GM18867 (cell line): ENCODE results near the gene DCLK3.
A peak's percentile ranks its signal among the peaks of the same experiment; 100 is the strongest.

Experiments used
- ATAC-seq: cut with Tn5 transposase; IDR thresholded peaks from one replicate; pipeline ENCODE4 v1.9.1; 2021; ENCODE audit warnings: mild to moderate bottlenecking, moderate library complexity; ENCODE audit not compliant: unreplicated experiment

Gene DCLK3

DNA sequence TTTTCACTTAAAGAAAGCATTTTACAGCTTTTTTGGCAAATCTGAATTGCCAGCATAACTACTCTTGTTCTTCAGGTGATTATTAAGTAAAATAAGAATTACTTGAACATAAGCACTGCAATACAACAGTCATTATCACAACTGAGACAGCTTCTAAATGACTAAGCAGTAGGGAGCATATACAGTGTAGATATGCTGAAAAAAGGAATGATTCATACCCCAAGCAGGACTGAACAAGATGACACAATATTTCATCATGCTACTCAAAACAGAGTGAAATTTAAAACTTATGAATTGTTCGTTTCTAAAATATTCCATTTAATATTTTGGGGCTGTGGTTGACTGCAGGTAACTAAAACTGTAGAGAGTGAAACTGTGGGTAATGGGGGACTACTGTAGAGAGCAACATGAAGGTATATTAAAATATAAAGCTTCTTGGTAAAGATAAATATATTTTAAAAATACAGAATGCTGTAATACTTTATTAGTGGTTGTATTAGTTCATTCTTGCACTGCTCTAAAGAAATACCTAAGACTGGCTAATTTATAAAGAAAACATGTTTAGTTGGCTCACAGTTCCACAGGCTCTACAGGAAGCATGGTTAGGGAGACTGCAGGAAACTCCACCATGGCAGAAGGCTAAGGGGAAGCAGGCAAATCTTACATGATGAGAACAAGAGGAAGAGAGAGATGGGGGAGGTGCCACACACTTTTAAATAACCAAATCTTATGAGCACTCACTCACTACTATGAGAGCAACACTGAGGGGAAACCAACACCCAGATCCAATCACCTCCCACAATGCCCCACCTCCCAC lies 84.8 kb downstream of the DCLK3 start:
- ATAC-seq = peak; percentile 53

DNA sequence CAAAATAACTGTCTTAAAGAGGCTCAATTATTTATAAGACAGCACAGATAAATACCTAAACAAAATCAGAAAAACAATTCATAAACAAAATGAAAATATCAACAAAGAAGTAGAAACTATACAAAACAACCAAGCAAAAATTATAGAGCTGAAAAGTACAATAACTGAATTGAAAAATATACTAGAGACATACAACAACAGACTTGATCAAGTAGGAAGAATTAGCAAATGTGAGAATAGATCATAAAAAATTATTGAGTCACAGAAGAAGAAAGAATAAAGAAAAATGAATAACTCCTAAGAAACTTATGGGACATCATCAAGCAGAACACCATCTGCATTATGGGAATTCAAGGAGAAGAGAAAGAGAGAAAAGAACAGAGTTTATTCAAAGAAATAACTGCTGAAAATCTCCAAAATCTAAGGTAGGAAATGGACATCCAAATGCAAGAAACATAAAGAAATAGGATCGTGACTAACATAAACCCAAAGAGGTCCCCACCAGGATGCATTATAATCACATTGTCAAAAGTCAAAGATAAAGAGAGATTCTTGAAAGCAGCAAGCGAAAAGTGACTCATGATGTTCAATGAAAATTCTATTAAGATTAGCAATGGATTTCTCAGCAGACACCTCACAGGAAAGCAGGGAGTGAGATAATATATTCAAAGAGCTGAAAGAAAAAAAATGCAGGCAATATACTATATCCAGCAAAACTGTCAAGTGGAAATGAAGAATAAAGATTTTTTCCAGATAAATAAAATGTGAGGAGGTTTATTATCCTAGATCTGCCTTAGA lies 85.9 kb downstream of the DCLK3 start:
- no peak for ATAC-seq

DNA sequence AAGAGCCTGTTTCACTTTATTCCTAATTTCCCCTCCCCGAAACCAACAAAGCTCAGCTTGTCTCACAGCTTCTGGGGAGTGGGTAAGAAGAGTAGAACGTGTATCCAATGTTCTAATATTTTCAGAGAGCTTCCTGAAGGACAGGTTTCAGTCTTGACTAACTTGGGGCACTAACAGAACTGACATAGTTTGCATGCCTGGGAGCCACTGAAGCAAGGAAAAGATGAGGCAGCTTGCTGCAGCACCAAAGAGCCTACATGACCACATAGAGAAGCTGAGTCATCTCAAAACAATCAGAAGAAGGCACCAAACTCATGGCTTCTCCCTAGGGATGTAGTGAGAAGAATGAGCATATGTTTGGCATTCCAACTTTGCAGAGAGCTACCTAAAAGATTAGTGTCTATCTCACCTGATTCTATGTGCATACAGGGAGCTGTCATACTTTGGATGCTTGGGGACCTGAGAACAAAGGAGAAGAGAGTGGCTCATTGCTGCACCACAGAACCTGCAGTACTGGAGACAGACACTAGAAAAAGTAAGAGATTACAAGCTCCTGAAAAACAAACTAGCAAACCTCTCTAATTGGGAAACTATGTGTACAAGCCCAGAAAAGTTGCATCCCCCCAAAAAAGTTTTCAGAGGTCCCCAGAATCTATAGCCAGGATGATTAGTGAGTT lies 86.9 kb downstream of the DCLK3 start:
- ATAC-seq = peak; percentile 58

DNA sequence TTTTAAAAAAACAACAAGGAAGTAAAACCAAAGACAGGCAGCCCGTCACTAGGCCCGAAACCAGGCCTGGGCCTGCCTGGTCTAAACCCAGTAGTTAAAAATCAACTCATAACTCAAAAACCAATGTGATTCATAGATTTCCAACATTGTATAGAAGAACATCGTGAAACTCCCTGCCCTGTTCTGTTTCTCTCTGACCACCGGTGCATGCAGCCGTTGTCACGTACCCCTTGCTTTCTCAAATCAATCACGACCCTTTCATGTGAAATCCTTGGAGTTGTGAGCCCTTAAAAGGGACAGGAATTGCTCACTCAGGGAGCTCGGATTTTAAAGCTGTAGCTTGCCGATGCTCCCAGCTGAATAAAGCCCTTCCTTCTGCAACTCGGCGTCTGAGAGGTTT lies 89.5 kb downstream of the DCLK3 start:
- ATAC-seq = no peak

DNA sequence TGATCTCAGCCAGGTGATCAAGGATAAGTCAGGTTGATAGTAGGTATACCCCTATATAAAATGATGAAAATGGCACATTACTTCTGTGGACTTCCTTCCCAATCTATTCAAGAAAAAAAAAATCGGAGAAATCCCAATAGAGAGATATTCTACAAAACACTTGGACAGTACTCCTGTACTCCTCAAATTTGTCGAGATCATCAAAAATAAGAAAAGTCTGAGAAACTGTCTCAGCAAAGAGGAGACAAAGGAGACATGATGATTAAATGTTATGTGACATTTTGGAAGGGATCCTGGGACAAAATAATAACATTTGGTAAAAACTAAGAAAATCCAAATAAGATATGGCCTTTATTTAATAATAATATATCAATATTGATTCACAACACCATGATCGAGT lies 94.6 kb downstream of the DCLK3 start:
- no peak for ATAC-seq

DNA sequence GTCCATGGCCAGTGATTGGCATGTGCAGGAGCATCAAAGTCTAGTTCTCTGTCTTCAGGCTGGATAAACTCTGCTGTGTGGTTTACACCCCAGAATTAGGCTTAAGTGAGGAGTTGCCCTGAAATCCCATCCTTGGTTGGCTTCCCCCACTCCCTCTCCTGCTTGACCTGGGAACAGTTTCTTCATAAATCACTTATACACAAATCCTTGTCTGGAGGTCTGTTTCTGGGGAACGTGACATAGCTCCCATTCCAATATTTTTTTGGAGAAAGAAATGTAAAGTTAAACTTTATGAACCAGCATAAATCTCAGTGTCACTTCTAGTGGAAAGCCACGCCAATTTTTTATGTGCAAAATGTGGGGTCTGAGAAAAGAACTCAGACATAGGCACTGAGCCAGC lies 98.2 kb downstream of the DCLK3 start:
- no peak for ATAC-seq

DNA sequence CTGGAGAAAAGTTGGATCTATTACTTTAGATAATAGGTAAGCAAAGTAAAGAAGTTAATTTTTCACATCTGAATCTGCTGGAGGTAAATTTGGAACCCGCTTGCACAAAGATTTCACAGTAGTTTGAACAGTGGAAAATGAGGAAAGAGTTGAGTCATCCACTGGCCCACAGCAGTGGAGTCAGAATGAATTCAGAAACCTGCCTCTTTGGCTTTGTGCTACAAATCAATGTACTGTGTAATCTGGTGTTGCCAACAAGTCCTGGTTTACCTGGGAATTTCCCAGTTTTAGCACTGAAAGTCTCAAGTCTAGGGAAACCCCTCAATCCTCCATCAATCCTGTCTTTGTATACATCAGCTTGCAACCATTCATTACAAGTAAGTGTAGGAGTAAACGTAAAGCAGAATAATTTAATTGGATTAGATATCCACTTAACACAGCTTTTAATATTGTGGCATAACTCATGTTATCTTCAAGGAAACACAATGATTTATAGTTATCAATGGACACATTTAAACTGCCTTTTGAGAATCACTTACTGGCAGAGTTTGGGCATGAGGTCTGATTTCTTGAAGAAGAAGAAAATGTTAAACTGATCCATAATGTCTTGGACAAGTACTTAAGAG lies 100.6 kb downstream of the DCLK3 start:
- ATAC-seq = no peak

DNA sequence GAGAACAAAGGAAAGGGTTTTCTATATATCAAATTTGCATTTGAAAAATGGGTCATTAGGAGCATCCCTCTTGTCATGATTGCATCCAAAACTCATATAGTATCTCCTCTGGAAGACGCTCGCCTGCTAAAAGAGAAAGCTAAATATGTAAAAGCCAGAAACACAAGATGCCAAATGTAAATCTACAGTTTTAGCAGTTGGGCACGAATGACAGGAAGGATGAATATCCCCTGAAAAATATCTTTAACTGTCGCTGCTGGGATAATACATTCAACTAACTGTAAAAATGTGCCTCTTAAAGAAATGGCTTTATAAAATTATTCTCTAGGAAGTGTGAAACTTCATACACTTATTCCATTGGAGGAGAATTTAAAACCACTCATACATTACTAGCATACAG lies 101.7 kb downstream of the DCLK3 start:
- ATAC-seq = no peak
